Endometrium (tissue), 2 donors: ENCODE measurements around the gene APBA1.

Experiments used
- FAIRE-seq: peaks from 2 replicates; lab custom pipeline; 2012; peaks lifted over from hg19 to GRCh38; lab: Jason Lieb, UNC
- donor health status: control.
- donor health status: control.

APBA1 gene

GRCh38 chr9:69396759-69397158, 275.4 kb downstream of the APBA1 start:
- FAIRE-seq = no peak

GRCh38 chr9:69395718-69396117, 276.5 kb downstream of the APBA1 start:
- no peak for FAIRE-seq

GRCh38 chr9:69393425-69393824, 278.7 kb downstream of the APBA1 start:
- FAIRE-seq = no peak

GRCh38 chr9:69392826-69393225, 279.3 kb downstream of the APBA1 start:
- no peak for FAIRE-seq

GRCh38 chr9:69391946-69392345, 280.2 kb downstream of the APBA1 start:
- no peak for FAIRE-seq

GRCh38 chr9:69391487-69391886, 280.7 kb downstream of the APBA1 start:
- no peak for FAIRE-seq

- no peak for FAIRE-seq
These were observed 282.7 kb downstream of the APBA1 start for GRCh38 chr9:69389437-69389995.

GRCh38 chr9:69388596-69388995, 283.6 kb downstream of the APBA1 start:
- no peak for FAIRE-seq

- FAIRE-seq = no peak
These were observed 285.5 kb downstream of the APBA1 start for GRCh38 chr9:69386651-69387050.

- no peak for FAIRE-seq
These were observed 286.6 kb downstream of the APBA1 start for GRCh38 chr9:69385581-69386033.

- FAIRE-seq = no peak
These were observed 290.0 kb downstream of the APBA1 start for GRCh38 chr9:69382135-69382534.

GRCh38 chr9:69380811-69381210, 291.4 kb downstream of the APBA1 start:
- FAIRE-seq = no peak

GRCh38 chr9:69380301-69380700, 291.9 kb downstream of the APBA1 start:
- FAIRE-seq = no peak

- FAIRE-seq = no peak
These were observed 292.7 kb downstream of the APBA1 start for GRCh38 chr9:69379270-69379982.

GRCh38 chr9:69377981-69378380, 294.2 kb downstream of the APBA1 start:
- no peak for FAIRE-seq
